AG20443 (cell line): ENCODE measurements around the gene PCSK5.

Experiments used
- DNase-seq: peaks from one replicate; pipeline ENCODE4 v3.0.0; 2012; ENCODE audit warnings: low spot score, mixed read lengths

The PCSK5 gene

DNA sequence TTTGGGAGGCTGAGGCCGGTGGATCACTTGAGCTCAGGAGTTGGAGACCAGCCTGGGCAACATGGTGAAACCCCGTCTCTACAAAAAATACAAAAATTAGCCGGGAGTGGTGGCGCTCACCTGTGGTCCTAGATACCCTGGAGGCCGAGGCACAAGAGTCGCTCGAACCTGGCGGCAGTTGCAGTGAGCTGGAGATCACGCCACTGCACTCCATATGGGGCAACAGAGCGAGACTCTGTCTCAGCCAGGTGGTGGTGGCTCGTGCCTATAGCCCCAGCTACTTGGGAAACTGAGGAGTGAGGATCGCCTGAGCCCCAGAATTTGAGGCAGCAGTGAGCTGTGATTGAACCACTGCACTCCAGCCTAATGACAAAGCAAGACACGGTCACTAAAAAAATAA lies 506.1 kb downstream of the PCSK5 start:
- DNase-seq: no peak

DNA sequence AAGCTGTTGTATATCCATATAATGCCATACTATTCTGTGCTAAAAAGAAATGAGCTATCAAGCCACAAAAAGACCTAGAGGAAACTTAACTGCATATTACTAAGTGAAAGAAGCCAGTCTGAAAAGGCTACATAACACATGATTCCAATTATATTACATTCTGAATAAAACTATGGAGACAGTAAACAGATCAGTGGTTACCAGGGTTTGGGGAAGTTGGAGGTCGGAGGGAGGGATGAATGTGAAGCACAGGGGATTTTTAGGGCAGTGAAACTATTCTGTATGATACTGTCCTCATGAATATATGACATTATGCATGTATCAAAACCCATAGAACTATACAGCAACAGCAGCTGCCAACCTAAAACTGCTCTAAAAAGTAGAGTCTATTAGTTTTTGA lies 509.4 kb downstream of the PCSK5 start:
- no peak for DNase-seq

DNA sequence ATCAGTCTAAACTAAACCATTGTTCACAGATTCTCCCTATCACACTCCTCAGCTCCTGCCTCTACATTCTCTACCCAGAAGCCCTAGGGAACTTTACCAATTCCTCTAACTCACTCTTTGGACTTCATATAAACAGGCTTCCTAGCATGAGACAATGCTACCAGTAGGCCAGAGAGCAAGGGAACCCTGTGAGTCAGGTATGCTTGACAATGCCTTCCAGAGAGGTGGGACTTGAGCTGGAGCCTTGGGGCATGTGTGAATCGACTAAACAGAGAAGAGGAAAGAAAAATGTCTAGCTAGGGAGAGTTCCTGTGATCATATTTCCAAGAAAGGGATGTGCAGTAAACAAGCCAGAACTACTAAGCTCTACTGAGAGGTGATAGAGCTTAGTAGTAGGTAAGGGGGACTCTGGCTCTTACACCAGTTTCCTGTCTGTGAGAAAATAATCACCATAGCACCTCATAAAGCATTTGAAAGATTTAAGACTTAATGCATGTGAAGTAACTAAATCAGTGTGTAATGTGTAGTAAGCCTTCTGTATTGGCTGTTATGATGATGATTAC lies 510.1 kb downstream of the PCSK5 start:
- DNase-seq: no peak

DNA sequence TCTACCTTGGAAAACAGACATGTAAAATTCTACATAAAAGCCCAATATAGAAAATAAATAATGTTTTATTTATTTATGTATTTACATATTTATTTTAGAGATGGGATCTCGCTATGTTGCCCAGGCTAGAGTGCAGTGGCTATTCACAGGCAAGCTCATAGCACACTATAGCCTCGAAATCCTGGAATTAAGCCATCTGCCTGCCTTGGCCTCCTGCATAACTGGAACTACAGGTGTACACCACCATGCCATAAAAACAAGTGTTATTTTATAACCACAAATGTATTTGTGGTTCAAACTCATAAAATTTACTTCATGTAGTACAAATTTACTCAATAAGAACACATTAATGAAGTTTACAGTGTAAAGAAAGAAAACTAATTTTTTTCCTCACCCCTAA lies 510.7 kb downstream of the PCSK5 start:
- DNase-seq: no peak

DNA sequence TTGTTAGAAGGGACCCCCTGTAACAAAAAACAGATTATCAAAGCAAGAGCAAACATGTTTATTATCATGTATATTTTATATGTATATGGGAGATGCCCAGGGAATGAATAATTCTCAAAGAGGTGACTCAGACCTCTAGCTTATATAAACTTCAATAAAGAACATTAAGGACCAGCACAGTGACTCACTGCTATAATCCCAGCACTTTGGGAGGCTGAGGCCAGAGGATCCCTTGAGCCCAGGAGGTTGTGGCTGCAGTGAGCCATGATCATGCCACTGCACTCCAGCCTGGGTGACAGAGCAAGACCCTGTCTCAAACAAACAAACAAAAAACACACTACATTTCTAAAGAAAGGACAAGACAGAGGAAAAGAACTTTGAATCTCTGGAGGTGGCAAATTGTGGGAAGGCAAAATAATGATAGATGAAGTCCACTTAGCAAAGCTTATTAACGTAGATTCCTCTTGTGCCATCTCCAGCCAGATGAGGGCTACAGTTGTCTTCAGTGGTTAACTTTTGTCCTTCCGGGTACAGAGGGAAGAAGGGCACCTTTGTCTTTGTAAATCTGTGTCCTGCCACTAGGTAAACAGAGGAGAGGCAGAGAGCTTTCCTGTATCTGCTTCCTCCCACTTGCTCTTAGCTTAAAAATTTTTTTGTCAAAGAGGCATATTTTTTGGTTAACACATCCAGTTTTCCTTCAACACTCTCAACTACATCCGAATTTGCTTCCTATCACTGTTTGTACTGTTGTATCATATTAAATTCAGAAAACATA lies 511.3 kb downstream of the PCSK5 start:
- no peak for DNase-seq

DNA sequence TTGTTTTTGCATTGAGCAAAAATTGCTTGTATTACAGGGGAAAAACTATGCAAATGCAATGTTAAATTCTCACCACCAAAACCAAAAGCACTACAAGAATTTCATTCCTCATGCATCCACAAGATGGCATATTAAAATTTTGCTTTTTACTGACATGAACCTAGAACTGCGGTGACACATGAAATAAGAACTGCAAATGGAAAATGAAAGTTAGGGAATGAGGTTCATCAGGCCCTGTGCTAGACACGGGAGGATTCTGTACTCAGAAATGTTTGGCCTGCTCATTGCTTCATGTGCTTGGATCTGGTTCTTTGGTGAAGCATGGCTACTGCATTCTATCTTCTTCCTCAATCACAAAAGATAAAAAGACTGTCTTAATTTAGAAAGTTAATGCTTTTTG lies 512.9 kb downstream of the PCSK5 start:
- peak; percentile 78 for DNase-seq

DNA sequence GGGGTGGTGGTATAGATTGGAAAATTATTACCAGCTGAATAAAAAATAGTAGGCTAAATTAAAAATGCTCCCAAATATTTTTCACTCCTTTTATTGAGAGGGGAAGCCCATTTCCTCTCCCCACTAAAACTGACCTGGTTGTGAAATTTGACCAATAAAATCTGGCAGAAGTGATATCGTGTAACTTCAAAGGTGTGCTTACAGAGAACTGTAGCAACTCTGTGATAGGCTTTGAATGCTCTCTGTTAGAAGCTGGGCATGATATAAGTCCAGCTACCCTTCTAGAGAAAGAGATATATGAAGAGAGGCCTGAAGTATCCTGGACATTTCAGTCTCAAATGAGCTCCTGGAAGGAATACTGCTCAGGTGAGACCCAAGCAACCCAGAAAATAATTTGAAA lies 513.9 kb downstream of the PCSK5 start:
- no peak for DNase-seq

DNA sequence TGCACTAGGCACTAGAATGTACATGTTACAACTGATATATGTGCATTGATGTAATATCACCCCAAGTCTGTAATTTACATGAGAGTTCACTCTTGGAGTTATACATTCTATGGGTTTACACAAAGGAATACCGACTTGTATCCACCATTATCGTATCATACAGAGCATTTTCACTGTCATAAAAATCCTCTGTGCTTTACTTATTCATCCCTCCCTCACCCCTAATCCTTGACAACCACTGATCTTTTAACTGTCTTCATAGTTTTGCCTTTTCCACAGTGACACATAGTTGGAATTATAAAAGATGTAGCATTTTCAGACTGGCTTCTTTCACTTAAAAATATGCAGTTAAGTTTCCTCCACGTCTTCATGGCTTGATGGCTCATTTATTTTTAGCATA lies 514.9 kb downstream of the PCSK5 start:
- DNase-seq: no peak

DNA sequence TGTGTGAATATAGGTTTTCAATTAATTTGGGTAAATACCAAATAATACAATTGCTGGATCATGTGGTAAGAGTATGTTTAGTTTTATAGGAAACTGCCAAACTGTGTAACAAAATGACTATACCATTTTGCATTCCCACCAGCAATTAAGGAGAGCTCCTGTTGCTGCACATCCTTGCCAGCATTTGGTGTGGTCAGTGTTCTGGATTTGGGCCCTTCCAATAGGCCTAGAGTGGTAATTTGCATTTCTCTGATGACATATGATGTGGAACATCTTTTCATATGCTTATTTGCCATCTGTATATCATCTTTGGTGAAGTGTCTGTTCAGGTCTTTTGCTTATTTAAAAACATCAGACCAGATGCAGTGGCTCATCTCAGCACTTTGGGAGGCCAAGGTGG lies 515.4 kb downstream of the PCSK5 start:
- DNase-seq: no peak
